ENCODE measurements around the gene BRMS1. TPM values are rescaled to one million over a fixed set of nuclear protein-coding genes. Genes with fewer than 3 reads are reported as not detected.
"Not testable (repeated sequence)": the region's sequence is repeated elsewhere in the genome, so short reads cannot be mapped to it uniquely, and the experiment has no call there.

Gene BRMS1
- total RNA-seq, 1 experiment from 2014 or later: 69.9 TPM

- no peak for DNase-seq (ENCODE audit: low read depth)
These were observed 19.1 kb upstream of the BRMS1 start for GRCh38 chr11:66363805-66364535.

GRCh38 chr11:66363187-66363601 lies 18.3 kb upstream of the BRMS1 start:
- DNase-seq (ENCODE audit: low read depth): no peak

- no peak for DNase-seq (ENCODE audit: low read depth)
These were observed 17.7 kb upstream of the BRMS1 start for GRCh38 chr11:66362481-66363147.

DNA sequence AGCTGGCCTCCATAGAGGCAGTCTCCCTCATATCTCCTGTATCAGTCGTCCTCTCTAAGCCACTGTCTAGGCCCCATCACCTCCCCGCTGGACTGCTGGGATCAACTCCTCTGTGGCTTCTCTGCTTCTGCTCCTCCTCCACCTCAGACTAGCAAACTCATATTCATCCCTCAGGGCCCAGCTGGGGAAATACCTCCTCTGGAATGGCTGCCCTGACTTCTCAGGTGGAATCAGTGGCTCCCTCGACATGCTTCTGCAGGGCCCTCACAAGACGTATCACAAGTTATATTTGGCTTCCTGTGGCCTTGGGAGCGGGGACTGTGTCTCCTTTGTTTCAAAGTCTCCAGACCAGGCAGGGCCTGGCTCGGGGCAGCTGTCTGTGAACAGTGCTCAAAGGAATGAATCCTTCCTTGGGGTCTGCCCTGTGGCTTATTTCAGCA lies 16.6 kb upstream of the BRMS1 start:
- no peak for DNase-seq (ENCODE audit: low read depth)

- no peak for DNase-seq (ENCODE audit: low read depth)
These were observed 15.6 kb upstream of the BRMS1 start for GRCh38 chr11:66360406-66361073.

DNA sequence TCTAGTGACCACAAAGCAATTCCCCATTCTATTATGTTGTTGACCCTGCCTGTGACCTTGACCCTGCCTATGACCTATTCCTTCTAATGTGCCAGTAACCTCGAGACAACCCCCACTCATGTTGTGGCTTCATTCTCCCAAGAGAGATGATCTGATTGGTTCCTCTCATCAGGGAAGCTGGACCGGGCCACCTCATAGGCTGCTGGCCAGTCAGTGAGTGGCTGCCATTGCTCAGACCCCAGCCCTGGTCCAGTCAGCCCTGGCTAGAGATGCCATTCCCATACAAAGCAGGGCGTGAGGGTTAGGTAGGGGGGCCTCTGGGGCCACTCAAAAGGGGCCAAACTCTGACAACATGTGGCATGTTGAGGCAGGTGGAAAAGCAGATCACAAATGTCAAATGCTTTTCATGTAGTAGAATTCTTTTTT lies 14.8 kb upstream of the BRMS1 start:
- no peak for DNase-seq (ENCODE audit: low read depth)

- DNase-seq (ENCODE audit: low read depth): not testable (repeated sequence)
These were observed 5.8 kb upstream of the BRMS1 start for GRCh38 chr11:66350560-66351235.

DNA sequence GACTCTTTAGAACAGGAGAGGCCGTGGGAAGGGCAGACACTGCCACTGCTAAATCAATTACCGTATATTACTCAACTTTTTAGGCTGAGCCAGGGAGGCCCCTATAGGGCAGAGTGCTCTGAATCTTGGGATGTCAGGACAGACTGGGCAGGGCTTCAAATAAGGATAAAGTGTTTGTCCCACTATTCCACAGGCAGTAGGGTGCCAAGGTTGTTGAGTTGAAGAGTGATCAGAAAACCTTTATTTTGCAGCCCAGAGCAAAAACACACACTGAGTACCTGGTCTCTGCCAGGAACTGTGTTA lies 4.1 kb upstream of the BRMS1 start:
- DNase-seq (ENCODE audit: low read depth): no peak

DNA sequence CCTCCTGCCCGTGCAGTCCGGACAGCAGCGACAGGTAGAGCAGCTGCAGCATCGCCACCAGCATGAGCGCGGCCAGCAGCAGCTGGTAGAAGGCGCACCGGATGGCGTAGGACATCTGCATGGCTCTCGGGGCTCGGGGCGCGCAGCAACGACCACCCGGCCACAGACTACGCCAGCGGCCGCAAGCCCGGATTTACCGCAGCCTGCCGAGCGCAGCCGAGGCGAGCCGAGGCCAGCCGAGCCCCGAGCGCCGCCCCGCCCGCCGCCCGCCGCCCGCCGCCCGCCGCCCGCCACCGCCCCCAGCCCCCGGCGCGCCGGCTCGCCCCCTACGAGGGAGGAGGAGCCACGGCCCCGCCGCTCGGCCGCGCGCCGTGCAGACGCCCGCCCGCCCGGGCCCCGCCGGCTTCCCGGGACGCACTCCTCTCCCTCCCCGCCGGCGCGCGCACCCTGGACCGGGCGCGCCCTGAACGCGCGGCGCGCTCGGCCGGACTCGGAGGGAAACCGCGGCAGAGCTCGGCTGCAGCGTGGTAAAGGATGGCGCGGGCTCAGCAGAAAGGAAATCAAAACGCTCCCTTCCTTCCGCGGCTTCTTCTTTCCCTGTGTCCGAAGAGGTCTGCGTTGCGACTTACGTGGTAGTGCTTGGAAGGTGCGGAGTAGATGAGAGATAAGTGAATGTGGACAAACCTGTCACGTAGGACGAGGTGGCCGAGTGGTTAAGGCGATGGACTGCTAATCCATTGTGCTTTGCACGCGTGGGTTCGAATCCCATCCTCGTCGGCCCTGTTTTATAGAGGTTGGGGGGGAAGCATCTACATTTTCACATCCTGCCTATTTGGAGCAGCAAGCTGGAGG lies 2.7 kb upstream of the BRMS1 start, which contains the start of gene B4GAT1:
B4GAT1 (minus strand) TSS at position 205 of the 852 bp plus-strand sequence; CDS start at position 121, 84 bp downstream.
- DNase-seq (ENCODE audit: low read depth): peak; percentile 93

GRCh38 chr11:66346476-66347424 lies 1.8 kb upstream of the BRMS1 start:
- DNase-seq (ENCODE audit: low read depth): no peak

DNA sequence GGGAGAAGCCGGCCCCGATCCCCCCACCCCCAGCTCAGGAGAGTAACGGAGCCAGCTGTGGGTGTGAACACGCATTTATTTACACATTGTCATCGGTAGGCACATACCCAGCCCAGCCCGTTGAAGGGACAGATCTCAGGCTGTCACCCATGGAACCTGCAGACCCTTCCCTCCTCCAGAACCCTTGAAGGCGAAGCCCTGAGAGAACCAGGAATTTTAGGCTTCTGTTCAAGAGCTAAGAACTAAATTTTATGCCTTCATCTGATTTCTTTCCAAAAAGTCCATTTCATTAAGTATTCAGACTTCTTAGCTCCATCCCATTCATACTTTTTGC lies 379 bp upstream of the BRMS1 start:
- no peak for DNase-seq (ENCODE audit: low read depth)

DNA sequence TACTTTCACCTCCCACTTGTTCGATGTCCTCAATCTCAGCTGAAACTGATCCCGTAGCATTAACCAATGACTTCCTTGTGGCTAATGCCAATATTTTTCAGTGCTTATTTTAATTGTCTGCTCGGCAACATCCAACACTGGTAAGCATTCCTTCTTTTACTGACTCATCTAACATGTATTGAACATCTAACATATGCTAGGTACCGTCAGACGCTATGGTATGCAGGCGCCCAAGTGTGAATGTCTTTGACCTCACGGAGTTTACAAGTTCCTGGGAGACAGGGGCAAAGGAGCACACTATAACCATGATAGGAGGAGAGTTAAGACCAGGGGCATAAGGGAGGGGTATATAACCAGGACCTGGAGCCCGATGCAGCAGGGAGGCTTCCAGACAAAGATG lies 1.7 kb downstream of the BRMS1 start:
- DNase-seq (ENCODE audit: low read depth): no peak

GRCh38 chr11:66341502-66342126 lies 3.3 kb downstream of the BRMS1 start:
- no peak for DNase-seq (ENCODE audit: low read depth)

DNA sequence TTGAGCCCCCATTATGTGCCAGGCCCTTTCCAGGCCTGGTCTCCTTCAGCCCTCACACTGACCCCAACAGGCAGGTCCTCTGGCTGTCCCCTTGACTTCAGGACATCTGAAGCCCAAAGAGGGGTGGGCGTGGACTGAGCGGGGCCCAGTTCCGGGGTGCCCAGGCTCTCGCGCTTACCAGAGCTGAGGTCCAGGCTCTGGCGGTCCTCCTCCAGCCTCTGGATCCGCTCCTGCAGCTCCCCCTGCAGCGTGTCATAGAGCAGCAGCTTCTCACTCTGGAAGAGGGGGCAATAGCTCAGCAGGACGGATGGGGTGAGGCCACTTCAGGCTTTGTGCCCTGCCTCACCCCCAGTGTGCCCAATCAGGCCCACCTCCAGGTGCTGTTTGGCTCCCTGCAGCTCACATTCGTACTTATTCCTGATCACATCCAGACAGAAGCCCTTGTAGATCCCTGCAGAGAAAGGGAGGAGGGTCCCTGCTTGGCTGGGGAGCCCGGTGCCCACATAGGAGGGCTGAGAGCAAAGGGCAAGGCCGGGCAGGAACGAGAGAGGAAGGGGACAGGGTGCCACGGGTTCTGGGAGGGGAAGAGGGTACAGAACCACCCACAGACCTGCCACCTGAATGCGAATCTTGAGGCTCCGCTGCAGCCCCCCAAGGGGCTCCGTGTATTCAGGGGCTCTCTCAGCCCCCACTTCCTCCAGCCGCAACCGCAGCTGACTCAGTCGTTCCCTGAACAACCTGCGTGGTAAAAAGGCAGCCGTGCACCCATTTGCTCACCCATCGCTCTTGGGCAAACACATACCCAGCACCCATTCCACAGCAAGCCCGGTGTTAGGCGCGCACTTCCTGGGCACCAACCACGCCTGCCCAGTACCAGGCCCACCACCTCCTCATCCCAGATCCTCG lies 4.1 kb downstream of the BRMS1 start:
- DNase-seq (ENCODE audit: low read depth): no peak

GRCh38 chr11:66339686-66340483 lies 5.0 kb downstream of the BRMS1 start:
- DNase-seq (ENCODE audit: low read depth): no peak

GRCh38 chr11:66339162-66339675 lies 5.7 kb downstream of the BRMS1 start:
- DNase-seq (ENCODE audit: low read depth): peak; percentile 28

All from HT1080 (cell line).